Smooth muscle cell (in vitro differentiated cells): Measurements from ENCODE around the gene VPS13D. TPM values are rescaled to one million over a fixed set of nuclear protein-coding genes. Genes with fewer than 3 reads are reported as not detected.

Experiments used
- DNase-seq: peaks from one replicate; lab custom pipeline; 2025; ENCODE audit not compliant: unreplicated experiment; lab: John Stamatoyannopoulos, UW
- H2AFZ ChIP-seq: fragments of 200-600 bp; sonication (generic); 2 replicates; pipeline ENCODE4 v1.6.0; 2016; ENCODE audit warnings: antibody characterized with exemption, low read depth, mild to moderate bottlenecking
- H3F3A ChIP-seq: fragments of 200-600 bp; sonication (generic); 2 replicates; pipeline ENCODE4 v1.6.0; 2017; ENCODE audit warnings: antibody characterized with exemption, low read depth
- H3K27ac ChIP-seq: fragments of 200-600 bp; sonication (generic); 2 replicates; pipeline ENCODE4 v1.5.1; 2016; ENCODE audit warnings: low read depth, mild to moderate bottlenecking
- H3K27me3 ChIP-seq: fragments of 200-600 bp; sonication (generic); 2 replicates; pipeline ENCODE4 v1.6.1; 2016; ENCODE audit warnings: low read depth, mild to moderate bottlenecking
- H3K36me3 ChIP-seq: fragments of 200-600 bp; sonication (generic); 2 replicates; pipeline ENCODE4 v1.5.1; 2016; ENCODE audit warnings: low read depth
- H3K4me1 ChIP-seq: fragments of 200-600 bp; sonication (generic); 2 replicates; pipeline ENCODE4 v1.5.1; 2016; ENCODE audit warnings: low read depth
- H3K4me2 ChIP-seq: fragments of 200-600 bp; sonication (generic); 2 replicates; pipeline ENCODE4 v1.6.0; 2016; ENCODE audit warnings: mild to moderate bottlenecking
- H3K4me3 ChIP-seq: fragments of 200-600 bp; sonication (generic); 2 replicates; pipeline ENCODE4 v1.5.1; 2016; ENCODE audit warnings: mild to moderate bottlenecking
- H3K79me2 ChIP-seq: fragments of 200-600 bp; sonication (generic); 2 replicates; pipeline ENCODE4 v1.6.0; 2016; ENCODE audit warnings: low read depth, mild to moderate bottlenecking
- H3K9ac ChIP-seq: fragments of 200-600 bp; sonication (generic); 2 replicates; pipeline ENCODE4 v1.6.0; 2016; ENCODE audit warnings: low read depth
- H3K9me3 ChIP-seq: fragments of 200-600 bp; sonication (generic); replicated peaks from 2 replicates; pipeline ENCODE4 v1.5.1; 2016; ENCODE audit warnings: low read depth
- H4K20me1 ChIP-seq: fragments of 200-600 bp; sonication (generic); 2 replicates; pipeline ENCODE4 v1.6.0; 2016; ENCODE audit warnings: low read depth
- WGBS: methylation state at CpG from one replicate; pipeline ENCODE4 v1.1.7; 2016; ENCODE audit warnings: low lambda C conversion rate; 5-methylcytosine and 5-hydroxymethylcytosine counted together
- polyA plus RNA-seq: library from polyadenylated mRNA; unstranded; fragments of >200 nt; fragmentation: Nextera tagmentation; extraction: Ambion mirVana; gene quantifications from 2 replicates; pipeline ENCODE4 v1.2.1, GENCODE V29; 2016
- total RNA-seq: library from RNA; depleted of rRNA; stranded (reverse); fragments of >200 nt; gene quantifications from 2 replicates; pipeline ENCODE4 v1.2.3, GENCODE V29; 2014
- TF ChIP-seq, protein P1 (sequence below): fragments of 200-600 bp; sonication (generic); IDR thresholded peaks from 2 replicates; pipeline ENCODE4 v1.5.1; 2017; ENCODE audit warnings: borderline replicate concordance, mild to moderate bottlenecking, antibody characterized with exemption; ENCODE audit not compliant: insufficient read depth, poor library complexity, severe bottlenecking

The VPS13D gene
- total and polyA plus RNA-seq, 2 experiments from 2014 or later: 3.5 to 20.0 TPM

DNA sequence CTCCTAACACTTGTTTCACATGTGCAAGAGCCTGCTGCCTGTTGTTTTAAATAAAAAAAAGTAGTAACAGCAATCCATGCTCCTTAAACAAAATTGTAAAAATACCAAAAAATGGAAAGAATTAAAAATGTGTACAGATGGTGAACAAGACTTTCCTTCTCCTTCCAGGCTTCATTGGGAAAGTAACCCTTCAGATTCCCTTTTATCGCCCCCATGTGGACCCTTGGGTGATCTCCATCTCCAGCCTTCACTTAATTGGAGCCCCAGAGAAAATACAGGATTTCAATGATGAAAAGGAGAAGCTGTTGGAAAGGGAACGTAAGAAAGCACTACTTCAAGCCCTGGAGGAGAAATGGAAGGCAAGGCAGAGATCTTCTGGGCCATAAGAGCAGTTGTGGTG is 14.2 kb downstream of the VPS13D start:
- Histone ChIP-seq H3K4me2 (no peak overlapping the region), H3K27me3 (no peaks in the 10 kb centered on the region), H4K20me1 (peaks cover 22% of the 10 kb centered on the region), H3K4me3 (no peak overlapping the region), H3K36me3 (peaks cover under 1% of the 10 kb centered on the region), H2AFZ (no peak overlapping the region), H3K9ac (no peak overlapping the region), H3K9me3 (no peaks in the 10 kb centered on the region), H3F3A (no peaks in the 10 kb centered on the region), H3K27ac (no peak overlapping the region), H3K79me2 (no peaks in the 10 kb centered on the region), H3K4me1 (no peaks in the 10 kb centered on the region)
- WGBS: 67% methylated on average over 2 of the region's 2 CpGs
- DNase-seq: no peak
- TF ChIP-seq, protein P1, sequence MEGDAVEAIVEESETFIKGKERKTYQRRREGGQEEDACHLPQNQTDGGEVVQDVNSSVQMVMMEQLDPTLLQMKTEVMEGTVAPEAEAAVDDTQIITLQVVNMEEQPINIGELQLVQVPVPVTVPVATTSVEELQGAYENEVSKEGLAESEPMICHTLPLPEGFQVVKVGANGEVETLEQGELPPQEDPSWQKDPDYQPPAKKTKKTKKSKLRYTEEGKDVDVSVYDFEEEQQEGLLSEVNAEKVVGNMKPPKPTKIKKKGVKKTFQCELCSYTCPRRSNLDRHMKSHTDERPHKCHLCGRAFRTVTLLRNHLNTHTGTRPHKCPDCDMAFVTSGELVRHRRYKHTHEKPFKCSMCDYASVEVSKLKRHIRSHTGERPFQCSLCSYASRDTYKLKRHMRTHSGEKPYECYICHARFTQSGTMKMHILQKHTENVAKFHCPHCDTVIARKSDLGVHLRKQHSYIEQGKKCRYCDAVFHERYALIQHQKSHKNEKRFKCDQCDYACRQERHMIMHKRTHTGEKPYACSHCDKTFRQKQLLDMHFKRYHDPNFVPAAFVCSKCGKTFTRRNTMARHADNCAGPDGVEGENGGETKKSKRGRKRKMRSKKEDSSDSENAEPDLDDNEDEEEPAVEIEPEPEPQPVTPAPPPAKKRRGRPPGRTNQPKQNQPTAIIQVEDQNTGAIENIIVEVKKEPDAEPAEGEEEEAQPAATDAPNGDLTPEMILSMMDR: peak; percentile 14

- Histone ChIP-seq H2AFZ (no peak overlapping the region), H3K4me2 (no peak overlapping the region), H3F3A (no peaks in the 10 kb centered on the region), H3K9ac (no peak overlapping the region), H3K27ac (no peak overlapping the region), H3K27me3 (no peaks in the 10 kb centered on the region), H3K36me3 (peaks cover 5% of the 10 kb centered on the region), H3K4me3 (no peak overlapping the region), H3K79me2 (no peaks in the 10 kb centered on the region), H3K9me3 (no peaks in the 10 kb centered on the region), H3K4me1 (no peaks in the 10 kb centered on the region), H4K20me1 (peaks cover 17% of the 10 kb centered on the region)
- TF ChIP-seq, protein P1: no peak
- DNase-seq: no peak
- 96% methylated on average over 5 of the region's 5 CpGs for WGBS
Measured at GRCh38 chr1:12244585-12244984, 14.8 kb downstream of the VPS13D start.

DNA sequence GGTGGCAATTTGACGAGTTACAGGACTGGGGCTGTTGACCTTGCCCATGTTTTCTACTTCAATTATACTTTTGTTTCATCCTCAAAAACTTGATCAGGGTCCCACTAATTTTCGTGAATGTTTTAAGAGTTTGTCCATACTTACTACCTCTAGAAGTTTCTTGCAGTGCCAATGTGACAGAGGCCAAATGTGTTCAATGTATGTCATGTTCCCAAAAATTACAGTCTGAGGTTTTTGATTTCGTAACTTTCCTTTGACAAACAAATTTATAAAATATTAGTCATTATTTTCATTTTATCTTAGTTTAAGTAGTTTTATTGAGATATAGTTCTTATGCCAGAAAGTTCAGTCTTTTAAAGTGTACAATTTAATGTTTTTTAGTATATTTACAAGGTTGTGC is 15.3 kb downstream of the VPS13D start:
- TF ChIP-seq, protein P1: no peak
- H3F3A ChIP-seq: no peaks in the 10 kb centered on the region
- WGBS: 87% methylated on average over 3 of the region's 3 CpGs
- H3K4me2 ChIP-seq: no peak overlapping the region
- H3K27me3 ChIP-seq: no peaks in the 10 kb centered on the region
- no peaks in the 10 kb centered on the region for H3K4me1 ChIP-seq
- H3K4me3 ChIP-seq: no peak overlapping the region
- no peak overlapping the region for H3K9ac ChIP-seq
- H3K9me3 ChIP-seq: no peaks in the 10 kb centered on the region
- no peak for DNase-seq
- no peaks in the 10 kb centered on the region for H3K79me2 ChIP-seq
- H3K36me3 ChIP-seq: peaks cover 9% of the 10 kb centered on the region
- H4K20me1 ChIP-seq: peaks cover 21% of the 10 kb centered on the region
- no peak overlapping the region for H3K27ac ChIP-seq
- no peak overlapping the region for H2AFZ ChIP-seq

DNA sequence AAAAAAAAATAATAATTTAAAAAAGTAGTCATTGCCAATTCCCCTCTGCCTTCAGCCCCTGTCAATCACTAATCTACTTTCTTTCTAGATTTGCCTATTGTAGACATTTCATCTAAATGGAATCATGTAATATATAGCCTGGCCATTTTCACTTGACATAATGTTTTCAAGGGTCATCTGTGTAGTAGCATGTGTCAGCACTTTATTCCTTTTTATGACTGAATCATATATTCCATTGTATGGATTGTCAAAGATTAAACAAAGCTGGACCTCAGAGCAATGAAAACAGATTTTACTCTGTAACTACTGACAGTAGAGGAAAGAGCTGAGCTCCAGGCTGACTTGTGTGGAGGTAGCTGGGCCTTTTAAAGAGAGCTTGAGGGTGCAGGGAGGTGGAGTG is 15.9 kb downstream of the VPS13D start:
- no peaks in the 10 kb centered on the region for H3F3A ChIP-seq
- no peak overlapping the region for H3K27ac ChIP-seq
- TF ChIP-seq, protein P1: no peak
- no peak overlapping the region for H2AFZ ChIP-seq
- no peak overlapping the region for H3K9ac ChIP-seq
- H3K4me3 ChIP-seq: no peak overlapping the region
- no peaks in the 10 kb centered on the region for H3K9me3 ChIP-seq
- H3K79me2 ChIP-seq: no peaks in the 10 kb centered on the region
- H3K36me3 ChIP-seq: peaks cover 9% of the 10 kb centered on the region
- no peaks in the 10 kb centered on the region for H3K27me3 ChIP-seq
- no peaks in the 10 kb centered on the region for H3K4me1 ChIP-seq
- H4K20me1 ChIP-seq: peaks cover 18% of the 10 kb centered on the region
- H3K4me2 ChIP-seq: no peak overlapping the region
- DNase-seq: no peak
